Measurements from ENCODE around the gene TRUB1. TPM values are rescaled to one million over a fixed set of nuclear protein-coding genes. Genes with fewer than 3 reads are reported as not detected.
"Not testable (repeated sequence)": the region's sequence is repeated elsewhere in the genome, so short reads cannot be mapped to it uniquely, and the experiment has no call there.

The TRUB1 gene
- total RNA-seq = 10 to 100 TPM; 13.4 to 19.8 TPM

DNA sequence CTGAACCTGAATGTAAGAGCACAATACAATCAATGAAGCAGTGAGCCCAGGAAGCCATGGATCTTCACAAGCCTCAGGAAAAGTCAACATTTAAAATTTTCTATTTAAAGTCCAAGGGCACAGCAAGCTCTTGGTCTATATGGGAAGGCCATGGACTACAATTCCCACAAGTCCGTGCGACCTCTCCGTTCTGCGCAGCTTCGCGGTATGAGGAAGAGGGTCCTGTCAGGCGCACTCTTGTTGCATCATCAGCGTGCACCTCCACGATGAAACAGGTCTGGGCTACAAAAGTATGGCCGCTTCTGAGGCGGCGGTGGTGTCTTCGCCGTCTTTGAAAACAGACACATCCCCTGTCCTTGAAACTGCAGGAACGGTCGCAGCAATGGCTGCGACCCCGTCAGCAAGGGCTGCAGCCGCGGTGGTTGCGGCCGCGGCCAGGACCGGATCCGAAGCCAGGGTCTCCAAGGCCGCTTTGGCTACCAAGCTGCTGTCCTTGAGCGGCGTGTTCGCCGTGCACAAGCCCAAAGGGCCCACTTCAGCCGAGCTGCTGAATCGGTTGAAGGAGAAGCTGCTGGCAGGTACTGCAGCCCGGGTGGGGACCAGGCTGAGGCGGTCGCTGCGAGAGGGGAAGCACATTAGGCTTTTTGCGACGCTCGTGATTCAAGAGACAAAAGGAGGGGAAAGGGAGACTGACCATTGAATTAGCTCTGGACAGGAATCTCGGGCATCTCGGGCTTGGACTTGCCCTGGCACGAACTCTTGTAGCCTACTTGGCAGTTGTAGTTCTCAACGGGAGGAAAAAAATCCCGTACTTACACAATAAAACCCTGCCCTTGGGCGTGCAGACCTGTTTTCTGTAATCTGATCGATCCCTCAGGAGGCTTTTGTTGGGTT, at the start of gene TRUB1:
TSS of gene TRUB1 (plus strand) at position 234 of the 894 bp plus-strand sequence. CDS start at position 293, 59 bp downstream.
- Mint-ChIP-seq H3K4me1 (peaks cover 11% of the 10 kb centered on the region), H3K27ac (peak within 1 kb of the TSS; percentile 95), H3K4me3 (peak within 1 kb of the TSS; percentile 97), H3K36me3 (ENCODE audit: low read depth) (peaks cover 16% of the 10 kb centered on the region), H3K27me3 (no peaks in the 10 kb centered on the region), H3K9me3 (no peaks in the 10 kb centered on the region)
- ATAC-seq (replicated peaks) = peak; percentile 100

DNA sequence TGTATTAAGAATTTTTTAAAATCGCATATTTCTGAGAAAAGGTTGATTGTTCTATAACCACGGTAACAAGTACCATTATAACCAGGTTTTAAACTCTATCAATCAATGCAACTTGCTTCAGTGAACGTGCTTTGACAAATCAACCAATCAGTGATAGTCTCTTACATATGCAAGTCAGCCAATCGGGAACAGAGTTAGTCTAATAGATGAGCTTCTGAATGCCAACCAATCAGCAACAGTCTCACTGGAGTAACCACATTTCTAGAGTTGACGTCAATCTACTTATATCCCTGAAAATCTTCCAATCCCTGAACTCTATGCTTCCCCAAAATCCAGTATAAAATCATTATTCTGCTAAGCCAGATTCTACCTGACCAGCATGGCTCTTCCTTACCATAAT, 44.7 kb upstream of the TRUB1 start:
- no peak for ATAC-seq (replicated peaks)
- H3K27me3 Mint-ChIP-seq = peaks cover 8% of the 10 kb centered on the region
- H3K9me3 Mint-ChIP-seq = no peaks in the 10 kb centered on the region
- no peak overlapping the region for H3K27ac Mint-ChIP-seq
- H3K4me3 Mint-ChIP-seq = no peak overlapping the region
- H3K36me3 Mint-ChIP-seq (ENCODE audit: low read depth) = no peaks in the 10 kb centered on the region
- no peaks in the 10 kb centered on the region for H3K4me1 Mint-ChIP-seq

DNA sequence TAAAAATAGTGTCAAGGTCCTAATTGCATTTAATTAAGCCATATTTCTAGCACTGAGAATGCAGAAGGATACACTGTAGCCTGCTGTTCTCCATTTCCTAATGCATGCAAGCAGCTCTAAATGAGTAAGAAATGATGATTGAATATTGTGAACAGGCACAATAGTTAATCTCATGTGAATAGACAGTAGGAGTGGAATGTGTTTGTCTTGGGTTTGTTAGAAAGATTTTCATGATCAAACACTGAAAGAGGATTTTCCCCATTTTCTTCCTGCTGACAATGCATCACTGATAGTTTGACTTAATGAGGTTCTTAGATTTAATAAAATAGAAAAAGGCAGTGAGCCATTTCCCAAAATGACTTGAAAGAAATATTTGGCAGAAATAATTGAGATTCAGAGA, 43.1 kb upstream of the TRUB1 start:
- no peak for ATAC-seq (replicated peaks)

DNA sequence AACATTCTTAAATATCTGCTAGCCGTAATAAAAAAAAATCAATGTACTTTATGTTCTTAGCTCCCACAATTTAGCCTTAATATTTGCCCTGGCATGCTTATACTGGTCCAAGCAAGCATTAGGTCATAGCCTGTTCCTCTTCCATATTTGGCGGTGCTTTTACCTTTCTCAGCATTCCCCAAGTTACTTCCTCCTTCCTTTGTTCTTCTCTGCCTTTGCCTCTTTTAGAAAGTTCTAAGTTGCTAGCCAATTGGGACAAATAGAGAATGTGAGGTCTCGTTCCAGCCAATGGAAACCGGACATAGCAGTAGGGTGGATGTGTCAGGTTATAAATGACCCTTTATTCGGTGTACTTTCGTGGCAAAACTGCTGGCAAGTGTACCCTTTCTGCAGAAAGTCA, 41.0 kb upstream of the TRUB1 start:
- H3K9me3 Mint-ChIP-seq; H3K36me3 Mint-ChIP-seq (ENCODE audit: low read depth); ATAC-seq (replicated peaks); H3K4me1 Mint-ChIP-seq; H3K27me3 Mint-ChIP-seq; H3K27ac Mint-ChIP-seq; H3K4me3 Mint-ChIP-seq: not testable (repeated sequence)

More for the DNA sequence above, 43.1 kb upstream of the TRUB1 start:
- Mint-ChIP-seq H3K27ac (no peak overlapping the region), H3K36me3 (ENCODE audit: low read depth) (no peaks in the 10 kb centered on the region), H3K9me3 (no peaks in the 10 kb centered on the region), H3K27me3 (peaks cover 4% of the 10 kb centered on the region), H3K4me1 (no peaks in the 10 kb centered on the region), H3K4me3 (no peak overlapping the region)

DNA sequence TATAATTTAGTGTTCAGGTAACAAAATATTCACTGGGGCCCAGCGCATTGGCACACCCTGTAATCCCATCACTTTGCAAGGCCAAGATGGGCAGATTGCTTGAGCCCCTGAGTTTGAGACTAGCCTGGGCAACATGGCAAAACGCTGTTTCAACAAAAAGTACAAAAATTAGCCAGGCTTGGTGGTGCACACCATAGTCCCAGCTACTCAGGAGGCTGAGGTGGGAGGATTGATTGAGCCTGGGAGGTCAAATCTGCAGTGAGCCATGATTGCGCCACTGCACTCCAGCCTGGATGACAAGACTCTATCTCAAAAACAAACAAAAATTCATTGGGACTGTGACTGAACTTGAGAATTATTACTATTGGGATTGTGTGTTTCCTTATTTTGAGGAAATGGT, 40.4 kb upstream of the TRUB1 start:
- Mint-ChIP-seq H3K4me1 (no peaks in the 10 kb centered on the region), H3K4me3 (no peak overlapping the region), H3K9me3 (no peaks in the 10 kb centered on the region), H3K27me3 (peaks cover 8% of the 10 kb centered on the region), H3K36me3 (ENCODE audit: low read depth) (no peaks in the 10 kb centered on the region), H3K27ac (no peak overlapping the region)
- no peak for ATAC-seq (replicated peaks)

DNA sequence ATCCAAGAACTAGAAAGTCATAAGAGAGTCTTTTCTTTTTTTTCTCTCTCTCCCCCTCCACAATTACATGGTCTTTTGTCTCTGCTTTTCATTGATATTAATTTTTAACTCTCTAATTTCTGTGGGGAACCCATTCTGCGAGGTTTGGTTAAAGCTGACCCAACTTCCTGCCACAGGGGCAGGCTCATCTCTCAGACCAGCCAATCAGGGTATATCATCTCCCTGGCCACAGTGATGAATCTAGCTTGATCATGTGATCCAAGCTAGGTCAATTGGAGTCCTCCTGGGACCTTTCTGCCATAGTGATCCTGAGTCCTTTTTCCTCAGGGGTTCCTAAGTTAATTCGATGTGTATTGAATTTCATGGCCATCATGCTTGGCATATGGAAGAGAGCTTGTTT, 38.0 kb upstream of the TRUB1 start:
- no peaks in the 10 kb centered on the region for H3K9me3 Mint-ChIP-seq
- no peaks in the 10 kb centered on the region for H3K4me1 Mint-ChIP-seq
- peak; percentile 31 for ATAC-seq (replicated peaks)
- peak overlapping the region; percentile 57 for H3K27ac Mint-ChIP-seq
- H3K36me3 Mint-ChIP-seq (ENCODE audit: low read depth) = no peaks in the 10 kb centered on the region
- H3K27me3 Mint-ChIP-seq = peaks cover 9% of the 10 kb centered on the region
- H3K4me3 Mint-ChIP-seq = no peak overlapping the region

DNA sequence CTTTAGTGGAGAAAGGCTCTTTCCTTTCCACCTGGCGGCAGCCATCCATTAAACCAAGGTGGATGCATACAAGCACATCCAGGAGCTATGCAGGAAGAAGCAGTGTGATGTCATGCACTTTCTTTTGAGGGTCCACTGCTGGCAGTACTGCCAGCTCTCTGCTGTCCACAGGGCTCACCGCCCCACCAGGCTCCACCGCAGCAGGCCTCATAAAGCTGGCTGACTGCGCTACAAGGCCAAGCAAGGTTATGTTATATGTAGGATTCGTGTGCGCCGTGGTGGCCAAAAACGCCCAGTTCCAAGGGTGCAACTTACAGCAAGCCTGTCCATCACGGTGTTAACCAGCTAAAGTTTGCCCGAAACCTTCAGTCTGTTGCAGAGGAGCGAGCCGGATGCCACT, 37.3 kb upstream of the TRUB1 start:
- no peak overlapping the region for H3K27ac Mint-ChIP-seq
- no peak overlapping the region for H3K4me3 Mint-ChIP-seq
- no peak for ATAC-seq (replicated peaks)
- no peaks in the 10 kb centered on the region for H3K9me3 Mint-ChIP-seq
- H3K36me3 Mint-ChIP-seq (ENCODE audit: low read depth) = no peaks in the 10 kb centered on the region
- peaks cover 9% of the 10 kb centered on the region for H3K27me3 Mint-ChIP-seq
- no peaks in the 10 kb centered on the region for H3K4me1 Mint-ChIP-seq

DNA sequence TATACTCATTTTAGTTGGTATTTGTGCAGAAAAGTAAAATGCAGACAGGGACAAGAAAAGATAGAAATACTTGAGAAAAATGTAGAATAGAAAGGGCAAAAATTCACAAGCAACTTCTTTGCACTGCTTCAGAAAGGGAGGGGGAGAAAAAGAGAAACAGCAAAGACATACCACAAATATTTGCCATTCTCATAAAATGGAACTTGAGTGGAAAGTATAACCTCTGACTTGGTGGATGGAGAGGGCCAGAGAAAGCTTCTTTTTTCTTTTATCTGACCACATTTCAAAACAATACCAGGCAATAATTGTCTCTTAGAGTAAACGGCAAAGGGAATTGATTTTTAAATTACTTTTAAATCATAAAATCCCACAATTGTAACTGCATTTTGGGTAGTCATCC, 35.8 kb upstream of the TRUB1 start:
- no peak overlapping the region for H3K4me3 Mint-ChIP-seq
- H3K4me1 Mint-ChIP-seq = no peaks in the 10 kb centered on the region
- peaks cover 16% of the 10 kb centered on the region for H3K27me3 Mint-ChIP-seq
- no peak for ATAC-seq (replicated peaks)
- no peak overlapping the region for H3K27ac Mint-ChIP-seq
- no peaks in the 10 kb centered on the region for H3K9me3 Mint-ChIP-seq
- H3K36me3 Mint-ChIP-seq (ENCODE audit: low read depth) = no peaks in the 10 kb centered on the region

DNA sequence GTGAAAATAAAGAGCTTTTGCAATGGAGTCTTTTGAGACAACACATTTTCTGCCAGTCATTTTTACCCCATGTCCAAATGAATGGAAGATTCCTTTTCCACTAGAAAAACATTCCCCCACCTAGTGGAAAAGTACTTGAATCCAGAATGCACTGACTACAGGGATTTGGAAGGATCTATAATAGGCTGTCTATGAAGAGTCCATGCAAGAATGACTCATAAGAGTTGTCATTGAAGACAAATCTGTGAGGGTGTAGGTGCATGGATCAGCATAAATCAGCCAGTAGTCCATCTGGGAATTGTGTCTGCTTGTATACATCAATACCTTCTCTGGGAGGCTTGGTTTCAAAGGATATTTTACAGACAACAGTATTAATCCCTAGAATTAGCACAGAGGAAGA, 32.5 kb upstream of the TRUB1 start:
- Mint-ChIP-seq H3K4me1 (no peaks in the 10 kb centered on the region), H3K27me3 (peaks cover 20% of the 10 kb centered on the region), H3K36me3 (ENCODE audit: low read depth) (no peaks in the 10 kb centered on the region), H3K4me3 (no peak overlapping the region), H3K27ac (no peak overlapping the region), H3K9me3 (no peaks in the 10 kb centered on the region)
- no peak for ATAC-seq (replicated peaks)

DNA sequence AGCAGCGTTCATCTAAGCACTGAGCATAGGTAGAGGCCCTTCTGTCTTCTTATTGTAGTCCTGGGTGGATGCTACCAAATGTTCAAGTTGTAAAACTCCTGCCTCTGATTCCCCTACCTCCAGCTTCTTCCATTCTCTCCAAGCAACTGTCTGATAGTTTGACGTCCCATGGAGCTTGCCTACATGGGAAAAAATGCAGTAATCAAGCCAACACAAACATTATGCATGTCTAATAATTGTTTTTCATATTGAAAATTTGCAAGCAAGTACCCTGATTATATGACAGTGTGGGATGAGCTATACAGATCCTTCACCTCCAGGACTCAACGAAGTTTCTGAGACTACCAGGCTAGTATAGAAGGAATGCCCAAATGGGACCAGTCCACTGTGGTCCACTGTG, 31.0 kb upstream of the TRUB1 start:
- Mint-ChIP-seq H3K4me3 (no peak overlapping the region), H3K36me3 (ENCODE audit: low read depth) (no peaks in the 10 kb centered on the region), H3K9me3 (no peaks in the 10 kb centered on the region), H3K4me1 (peaks cover under 1% of the 10 kb centered on the region), H3K27me3 (peaks cover 19% of the 10 kb centered on the region), H3K27ac (no peak overlapping the region)
- no peak for ATAC-seq (replicated peaks)

DNA sequence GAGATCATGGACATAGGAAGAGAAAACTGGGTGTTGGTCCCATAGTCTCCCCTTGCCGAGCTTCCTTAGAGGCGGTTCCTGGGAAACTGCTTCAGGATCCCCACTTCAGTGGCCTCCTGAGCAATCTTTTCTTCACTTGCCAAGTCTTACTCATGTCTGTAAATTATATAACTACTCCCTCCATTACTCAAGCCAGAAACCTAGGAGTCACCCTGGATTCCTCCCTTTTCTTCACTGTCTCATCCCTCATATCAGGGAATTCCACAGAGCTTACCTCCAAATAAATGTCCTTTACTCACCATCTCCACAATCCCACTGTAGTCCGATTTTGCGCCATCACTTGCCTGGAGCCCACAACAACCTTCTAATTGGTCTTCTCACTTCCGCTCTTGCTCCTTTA, 29.1 kb upstream of the TRUB1 start:
- Mint-ChIP-seq H3K4me3 (no peak overlapping the region), H3K4me1 (peaks cover 6% of the 10 kb centered on the region), H3K9me3 (no peaks in the 10 kb centered on the region), H3K27ac (no peak overlapping the region), H3K27me3 (peaks cover 16% of the 10 kb centered on the region), H3K36me3 (ENCODE audit: low read depth) (no peaks in the 10 kb centered on the region)
- no peak for ATAC-seq (replicated peaks)

DNA sequence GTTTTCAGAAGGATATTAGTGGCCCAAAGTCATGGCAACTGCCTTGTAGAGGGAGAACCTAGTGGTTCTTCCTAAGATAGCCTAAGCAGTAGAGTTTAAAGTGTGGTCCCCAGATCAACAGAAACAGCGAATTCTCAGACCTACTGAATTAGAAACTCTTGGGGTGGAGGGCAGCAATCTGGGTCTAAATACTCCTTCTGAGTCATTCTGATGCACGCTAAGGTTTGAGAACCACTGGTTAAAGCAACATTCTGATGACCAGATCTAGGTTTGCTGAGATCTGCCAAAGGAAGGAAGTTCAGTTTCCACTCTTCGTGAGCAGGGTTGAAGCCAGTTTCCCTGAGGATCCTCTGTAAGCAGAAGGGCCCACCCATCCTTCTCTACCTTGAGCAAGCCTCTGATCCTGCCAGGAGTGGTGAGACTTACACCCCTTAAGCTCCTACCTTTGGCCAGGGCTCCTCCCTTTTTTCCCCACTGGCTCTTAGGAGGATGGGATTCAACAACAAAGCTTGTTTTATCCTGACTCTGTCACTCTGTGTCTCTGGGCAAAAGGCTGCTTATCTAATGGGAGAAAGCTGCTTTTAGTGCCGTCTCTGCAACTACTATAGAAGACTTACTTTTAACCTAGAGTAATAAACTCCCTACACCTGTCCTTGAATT, 26.8 kb upstream of the TRUB1 start:
- H3K4me1 Mint-ChIP-seq = peaks cover 6% of the 10 kb centered on the region
- H3K36me3 Mint-ChIP-seq (ENCODE audit: low read depth) = no peaks in the 10 kb centered on the region
- peak overlapping the region; percentile 28 for H3K27ac Mint-ChIP-seq
- ATAC-seq (replicated peaks) = peak; percentile 75
- H3K4me3 Mint-ChIP-seq = peak overlapping the region; percentile 53
- H3K9me3 Mint-ChIP-seq = no peaks in the 10 kb centered on the region
- H3K27me3 Mint-ChIP-seq = peaks cover 11% of the 10 kb centered on the region

DNA sequence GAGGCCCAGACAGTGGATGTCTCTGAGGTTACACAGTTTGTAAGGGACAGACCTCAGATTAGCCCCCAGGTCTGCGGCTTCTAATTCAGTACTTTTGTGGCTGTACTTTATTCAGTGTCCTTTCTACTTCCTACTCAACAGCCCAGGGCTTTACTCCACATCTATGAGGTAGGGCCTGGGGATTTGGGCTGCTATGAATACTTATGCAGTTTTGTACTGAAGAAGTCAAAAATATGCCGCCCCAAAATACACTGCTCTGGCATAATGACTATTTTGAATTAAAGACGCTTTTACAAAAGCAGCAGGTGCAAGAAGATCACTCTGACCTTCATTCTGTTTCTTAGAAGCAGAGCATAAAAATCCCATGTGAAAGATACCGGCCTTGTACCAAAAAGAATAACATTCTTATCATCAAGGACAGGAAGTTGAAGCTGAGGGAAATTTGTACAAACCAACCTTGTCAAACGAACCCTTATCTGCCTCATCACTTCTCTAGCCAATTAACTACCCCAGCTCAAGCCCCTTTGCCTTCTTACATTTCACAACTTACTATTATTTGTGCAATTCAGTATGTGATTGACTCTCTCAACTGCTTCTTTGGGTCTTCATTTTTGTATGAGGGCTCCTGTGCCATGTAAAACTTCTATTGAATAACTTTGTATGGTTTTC, 26.1 kb upstream of the TRUB1 start:
- Mint-ChIP-seq H3K27me3 (peaks cover 6% of the 10 kb centered on the region), H3K4me3 (peak overlapping the region; percentile 53), H3K9me3 (no peaks in the 10 kb centered on the region), H3K27ac (peak overlapping the region; percentile 28), H3K36me3 (ENCODE audit: low read depth) (no peaks in the 10 kb centered on the region), H3K4me1 (peaks cover 6% of the 10 kb centered on the region)
- ATAC-seq (replicated peaks) = no peak

DNA sequence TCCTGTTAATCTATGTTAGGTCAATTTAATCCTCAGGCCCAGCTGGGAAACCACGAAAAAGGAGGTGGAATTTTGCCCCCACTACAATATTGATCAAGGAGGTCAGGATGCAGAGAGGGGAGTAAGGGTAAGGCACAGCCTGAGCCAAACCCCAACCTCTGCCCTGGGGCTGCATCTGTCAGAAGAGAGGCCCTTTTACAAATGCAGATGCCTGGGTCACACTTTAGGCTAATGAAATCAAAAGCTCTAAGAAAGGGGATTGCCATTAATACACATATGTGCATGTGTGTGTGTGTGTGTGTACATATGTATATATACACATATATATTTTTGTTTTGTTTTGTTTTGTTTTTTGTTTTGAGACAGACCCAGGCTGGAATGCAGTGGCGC, 25.5 kb upstream of the TRUB1 start:
- Mint-ChIP-seq H3K36me3 (ENCODE audit: low read depth) (no peaks in the 10 kb centered on the region), H3K4me3 (peak overlapping the region; percentile 53), H3K27ac (peak overlapping the region; percentile 28), H3K27me3 (peaks cover 4% of the 10 kb centered on the region), H3K9me3 (no peaks in the 10 kb centered on the region), H3K4me1 (peaks cover 6% of the 10 kb centered on the region)
- no peak for ATAC-seq (replicated peaks)

DNA sequence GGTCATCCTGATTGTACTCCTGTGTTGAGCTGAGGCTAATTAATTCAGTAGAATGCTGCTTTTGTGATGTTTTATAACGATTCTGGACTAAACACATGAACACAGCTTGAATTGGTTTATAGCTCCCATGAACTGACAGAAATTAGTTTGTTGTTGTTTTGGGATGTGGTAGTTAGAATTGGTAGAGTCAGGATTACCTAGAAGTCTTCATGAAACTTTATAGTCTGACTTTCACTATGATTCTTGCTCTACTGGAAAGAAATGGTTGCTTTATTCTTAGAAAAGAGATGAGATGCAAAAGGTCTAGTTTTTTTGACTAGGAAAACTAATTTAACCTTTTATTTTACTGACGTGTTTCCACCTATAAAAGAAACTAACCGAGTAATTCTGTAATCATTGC, 23.4 kb upstream of the TRUB1 start:
- Mint-ChIP-seq H3K27ac (peak overlapping the region; percentile 64), H3K27me3 (peaks cover 4% of the 10 kb centered on the region), H3K9me3 (no peaks in the 10 kb centered on the region), H3K4me3 (peak overlapping the region; percentile 47), H3K4me1 (peaks cover 6% of the 10 kb centered on the region), H3K36me3 (ENCODE audit: low read depth) (no peaks in the 10 kb centered on the region)
- ATAC-seq (replicated peaks) = peak; percentile 61

All from activated T-helper 17 cell treated with anti-CD3 and anti-CD28 coated beads, Interleukin-2, amount 50 U/mL, for 72 hours (primary cell).